Osteoblast (primary cell): ENCODE results near the gene SDF4. TPM values are rescaled to one million over a fixed set of nuclear protein-coding genes. Genes with fewer than 3 reads are reported as not detected.
A peak's percentile ranks its signal among the peaks of the same experiment; 100 is the strongest.

Source experiments
- DNase-seq: peaks from one replicate; pipeline ENCODE4 v3.0.0; 2011; ENCODE audit warnings: low spot score, mixed read lengths; ENCODE audit not compliant: insufficient read length; ENCODE audit errors: missing footprints
- H2AFZ ChIP-seq: 2 replicates; pipeline ENCODE4 v1.6.0; 2011; ENCODE audit warnings: mild to moderate bottlenecking, low read length
- H3K27ac ChIP-seq: 2 replicates; pipeline ENCODE4 v1.5.1; 2011; ENCODE audit warnings: mild to moderate bottlenecking, low read depth, low read length, moderate library complexity
- H3K27me3 ChIP-seq: 2 replicates; pipeline ENCODE4 v1.6.0; 2012; ENCODE audit warnings: mild to moderate bottlenecking, control low read depth, inconsistent platforms, low read length, moderate library complexity; ENCODE audit not compliant: insufficient read depth
- H3K36me3 ChIP-seq: 2 replicates; pipeline ENCODE4 v1.5.1; 2011; ENCODE audit warnings: mild to moderate bottlenecking, low read length, control low read depth, moderate library complexity; ENCODE audit not compliant: insufficient read depth
- H3K4me1 ChIP-seq: 2 replicates; pipeline ENCODE4 v1.5.1; 2011; ENCODE audit warnings: mild to moderate bottlenecking, low read length, control low read depth, moderate library complexity; ENCODE audit not compliant: insufficient read depth
- H3K4me2 ChIP-seq: 2 replicates; pipeline ENCODE4 v1.6.0; 2011; ENCODE audit warnings: mild to moderate bottlenecking, low read length; ENCODE audit not compliant: insufficient read depth
- H3K4me3 ChIP-seq: fragments of 200-600 bp; sonication (generic); 3 replicates; pipeline ENCODE4 v1.5.1; 2012; ENCODE audit warnings: mild to moderate bottlenecking, low read length, inconsistent platforms; ENCODE audit not compliant: insufficient read depth
- H3K79me2 ChIP-seq: 2 replicates; pipeline ENCODE4 v1.6.0; 2012; ENCODE audit warnings: mild to moderate bottlenecking, low read length, control low read depth, inconsistent platforms; ENCODE audit not compliant: insufficient read depth
- H3K9me3 ChIP-seq: 2 replicates; pipeline ENCODE4 v1.5.1; 2011; ENCODE audit warnings: low read depth, low read length, control low read depth
- H4K20me1 ChIP-seq: 2 replicates; pipeline ENCODE4 v1.6.0; 2012; ENCODE audit warnings: mild to moderate bottlenecking, low read length, control low read depth; ENCODE audit not compliant: insufficient read depth
- total RNA-seq: library from RNA; depleted of rRNA; stranded (reverse); fragments of >200 nt; gene quantifications from 2 replicates; pipeline ENCODE4 v1.2.3, GENCODE V29; 2012
- TF ChIP-seq, protein P1 (sequence below): IDR thresholded peaks from 2 replicates; pipeline ENCODE4 v1.5.1; 2011; ENCODE audit warnings: mild to moderate bottlenecking, low read depth, low read length, moderate library complexity; ENCODE audit errors: extremely low read depth

Gene SDF4
- total RNA-seq, 1 donor: 151 TPM

DNA sequence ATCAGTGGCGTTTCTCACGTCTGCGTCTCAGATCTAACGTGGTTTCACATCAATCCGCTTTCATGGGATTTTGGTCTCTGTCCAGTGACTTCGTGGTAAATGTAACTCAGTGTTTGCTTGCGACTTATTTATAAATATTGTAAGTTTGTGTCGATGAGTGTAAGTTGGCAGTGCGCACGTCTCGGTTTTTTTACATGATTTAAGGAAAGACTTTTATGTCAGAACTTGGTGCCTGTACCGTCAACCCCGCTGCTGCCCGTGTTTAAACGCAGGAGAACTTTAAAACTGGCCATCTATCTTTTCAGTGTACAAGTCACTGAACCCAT, 1.7 kb upstream of the SDF4 start:
- peaks cover 51% of the 10 kb centered on the region for H3K79me2 ChIP-seq
- TF ChIP-seq, protein P1, sequence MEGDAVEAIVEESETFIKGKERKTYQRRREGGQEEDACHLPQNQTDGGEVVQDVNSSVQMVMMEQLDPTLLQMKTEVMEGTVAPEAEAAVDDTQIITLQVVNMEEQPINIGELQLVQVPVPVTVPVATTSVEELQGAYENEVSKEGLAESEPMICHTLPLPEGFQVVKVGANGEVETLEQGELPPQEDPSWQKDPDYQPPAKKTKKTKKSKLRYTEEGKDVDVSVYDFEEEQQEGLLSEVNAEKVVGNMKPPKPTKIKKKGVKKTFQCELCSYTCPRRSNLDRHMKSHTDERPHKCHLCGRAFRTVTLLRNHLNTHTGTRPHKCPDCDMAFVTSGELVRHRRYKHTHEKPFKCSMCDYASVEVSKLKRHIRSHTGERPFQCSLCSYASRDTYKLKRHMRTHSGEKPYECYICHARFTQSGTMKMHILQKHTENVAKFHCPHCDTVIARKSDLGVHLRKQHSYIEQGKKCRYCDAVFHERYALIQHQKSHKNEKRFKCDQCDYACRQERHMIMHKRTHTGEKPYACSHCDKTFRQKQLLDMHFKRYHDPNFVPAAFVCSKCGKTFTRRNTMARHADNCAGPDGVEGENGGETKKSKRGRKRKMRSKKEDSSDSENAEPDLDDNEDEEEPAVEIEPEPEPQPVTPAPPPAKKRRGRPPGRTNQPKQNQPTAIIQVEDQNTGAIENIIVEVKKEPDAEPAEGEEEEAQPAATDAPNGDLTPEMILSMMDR: no peak
- H3K4me1 ChIP-seq: peaks cover 13% of the 10 kb centered on the region
- H3K9me3 ChIP-seq: no peaks in the 10 kb centered on the region
- H4K20me1 ChIP-seq: peaks cover 26% of the 10 kb centered on the region
- peaks cover 3% of the 10 kb centered on the region for H3K36me3 ChIP-seq
- no peak overlapping the region for H3K4me2 ChIP-seq
- no peak overlapping the region for H2AFZ ChIP-seq
- H3K27me3 ChIP-seq: peaks cover 15% of the 10 kb centered on the region
- no peak for DNase-seq
- H3K4me3 ChIP-seq: no peak overlapping the region
- no peak overlapping the region for H3K27ac ChIP-seq

DNA sequence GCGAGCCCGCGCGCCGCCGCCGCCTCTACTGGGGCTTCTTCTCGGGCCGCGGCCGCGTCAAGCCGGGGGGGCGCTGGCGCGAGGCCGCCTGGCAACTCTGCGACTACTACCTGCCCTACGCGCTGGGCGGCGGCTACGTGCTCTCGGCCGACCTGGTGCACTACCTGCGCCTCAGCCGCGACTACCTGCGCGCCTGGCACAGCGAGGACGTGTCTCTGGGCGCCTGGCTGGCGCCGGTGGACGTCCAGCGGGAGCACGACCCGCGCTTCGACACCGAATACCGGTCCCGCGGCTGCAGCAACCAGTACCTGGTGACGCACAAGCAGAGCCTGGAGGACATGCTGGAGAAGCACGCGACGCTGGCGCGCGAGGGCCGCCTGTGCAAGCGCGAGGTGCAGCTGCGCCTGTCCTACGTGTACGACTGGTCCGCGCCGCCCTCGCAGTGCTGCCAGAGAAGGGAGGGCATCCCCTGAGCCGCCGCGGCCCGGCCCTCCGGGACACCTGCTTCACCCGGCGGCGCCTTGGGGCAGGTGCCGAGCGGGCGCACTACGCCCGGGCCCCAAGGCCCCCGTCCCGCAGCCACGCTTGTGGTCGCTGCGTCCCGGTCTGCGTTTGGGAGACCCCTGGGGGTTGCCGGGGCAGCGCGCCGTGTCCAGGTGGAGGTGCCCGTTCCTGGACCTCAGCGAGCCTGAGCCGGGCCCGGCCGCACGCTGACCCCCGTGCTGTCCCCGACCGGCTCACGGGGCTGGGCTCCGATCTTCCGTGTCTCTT, 1.2 kb upstream of the SDF4 start:
- Histone ChIP-seq H3K9me3 (no peaks in the 10 kb centered on the region), H3K27me3 (peaks cover 9% of the 10 kb centered on the region), H3K79me2 (peaks cover 56% of the 10 kb centered on the region), H3K4me2 (no peak overlapping the region), H3K4me1 (peaks cover 13% of the 10 kb centered on the region), H2AFZ (no peak overlapping the region), H3K36me3 (peaks cover 7% of the 10 kb centered on the region), H3K4me3 (peak overlapping the region; percentile 38), H3K27ac (no peak overlapping the region), H4K20me1 (peaks cover 26% of the 10 kb centered on the region)
- TF ChIP-seq, protein P1: no peak
- no peak for DNase-seq

DNA sequence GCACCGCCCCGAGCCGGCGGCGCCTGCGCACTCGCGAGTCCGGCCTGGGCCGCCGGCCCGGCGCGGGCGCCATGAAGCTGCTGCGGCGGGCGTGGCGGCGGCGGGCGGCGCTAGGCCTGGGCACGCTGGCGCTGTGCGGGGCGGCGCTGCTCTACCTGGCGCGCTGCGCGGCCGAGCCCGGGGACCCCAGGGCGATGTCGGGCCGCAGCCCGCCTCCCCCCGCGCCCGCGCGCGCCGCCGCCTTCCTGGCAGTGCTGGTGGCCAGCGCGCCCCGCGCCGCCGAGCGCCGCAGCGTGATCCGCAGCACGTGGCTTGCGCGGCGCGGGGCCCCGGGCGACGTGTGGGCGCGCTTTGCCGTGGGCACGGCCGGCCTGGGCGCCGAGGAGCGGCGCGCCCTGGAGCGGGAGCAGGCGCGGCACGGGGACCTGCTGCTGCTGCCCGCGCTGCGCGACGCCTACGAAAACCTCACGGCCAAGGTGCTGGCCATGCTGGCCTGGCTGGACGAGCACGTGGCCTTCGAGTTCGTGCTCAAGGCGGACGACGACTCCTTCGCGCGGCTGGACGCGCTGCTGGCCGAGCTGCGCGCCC, 501 bp upstream of the SDF4 start, which contains the start of gene B3GALT6:
Gene B3GALT6 (plus strand): TSS at position 30 of the 588 bp plus-strand sequence. CDS start 42 bp downstream, at position 72.
- H3K79me2 ChIP-seq: peaks cover 63% of the 10 kb centered on the region
- peaks cover 13% of the 10 kb centered on the region for H3K4me1 ChIP-seq
- TF ChIP-seq, protein P1: no peak
- no peaks in the 10 kb centered on the region for H3K9me3 ChIP-seq
- peaks cover 32% of the 10 kb centered on the region for H4K20me1 ChIP-seq
- peak within 1 kb of the TSS; percentile 87 for H2AFZ ChIP-seq
- H3K4me2 ChIP-seq: peak within 1 kb of the TSS; percentile 100
- no peak for DNase-seq
- peak within 1 kb of the TSS; percentile 91 for H3K4me3 ChIP-seq
- H3K27ac ChIP-seq: peak within 1 kb of the TSS; percentile 80
- peaks cover 12% of the 10 kb centered on the region for H3K36me3 ChIP-seq
- peaks cover 2% of the 10 kb centered on the region for H3K27me3 ChIP-seq
